SK-N-SH (cell line): ENCODE measurements around the gene CEACAM16. TPM values are rescaled to one million over a fixed set of nuclear protein-coding genes. Genes with fewer than 3 reads are reported as not detected.
"Not testable (repeated sequence)": the region's sequence is repeated elsewhere in the genome, so short reads cannot be mapped to it uniquely, and the experiment has no call there.

Experiments used
- CTCF ChIA-PET: fragments of 300-600, 350-600 bp; formaldehyde crosslinking; extraction: SDS; loops from one replicate; lab custom pipeline; 2021; lab: Yijun Ruan, JAX
- POLR2A ChIA-PET: fragments of 350-600 bp; sonication (Branson Sonifier 250); formaldehyde crosslinking; extraction: SDS; loops from one replicate; lab custom pipeline; 2020; ENCODE audit warnings: antibody characterized with exemption, inconsistent platforms; lab: Yijun Ruan, JAX
- DNase-seq: peaks from one replicate; pipeline ENCODE4 v3.0.0; 2012
- H2AFZ ChIP-seq: fragments of 200-600 bp; sonication (generic); 2 replicates; pipeline ENCODE4 v1.8.1; 2016; ENCODE audit warnings: antibody characterized with exemption, mild to moderate bottlenecking, low read depth
- H3F3A ChIP-seq: fragments of 200-600 bp; sonication (generic); replicated peaks from 2 replicates; pipeline ENCODE3; 2016; ENCODE audit warnings: antibody characterized with exemption, mild to moderate bottlenecking; ENCODE audit not compliant: insufficient read depth
- H3K27ac ChIP-seq, 2 experiments: fragments of 200-500 bp in 1 of 2; fragments of 200-600 bp in 1 of 2; sonication (Bioruptor generic) in 1 of 2; sonication (generic), shearing (Covaris generic) in 1 of 2; 2 replicates each; pipeline versions ENCODE4 v1.5.1 to v1.6.1; 2014 to 2016; ENCODE audit warnings: low read depth in 2 of 2, inconsistent platforms in 1 of 2, low read length in 1 of 2, mild to moderate bottlenecking in 1 of 2, mixed read lengths in 1 of 2
- H3K27me3 ChIP-seq: fragments of 200-600 bp; sonication (generic), shearing (Covaris generic); 2 replicates; pipeline ENCODE4 v1.6.1; 2016; ENCODE audit warnings: mixed run types; ENCODE audit not compliant: insufficient read depth
- H3K36me3 ChIP-seq, 2 experiments: fragments of 200-500 bp in 1 of 2; fragments of 200-600 bp in 1 of 2; sonication (Bioruptor generic) in 1 of 2; sonication (generic) in 1 of 2; replicated peaks in 1 of 2; 2 replicates each; pipeline versions ENCODE3 to v1.5.1; 2014 to 2016; ENCODE audit warnings: low read length in 1 of 2, mild to moderate bottlenecking in 1 of 2; ENCODE audit not compliant: insufficient read depth in 2 of 2, control insufficient read depth in 1 of 2
- H3K4me1 ChIP-seq, 2 experiments: fragments of 200-500 bp in 1 of 2; fragments of 200-600 bp in 1 of 2; sonication (Bioruptor generic) in 1 of 2; sonication (generic), shearing (Covaris generic) in 1 of 2; 2 replicates each; pipeline versions ENCODE4 v1.5.1 to v1.6.1; 2014 to 2016; ENCODE audit warnings: low read depth in 1 of 2, low read length in 1 of 2, mixed run types in 1 of 2; ENCODE audit not compliant: insufficient read depth in 2 of 2, control insufficient read depth in 1 of 2
- H3K4me2 ChIP-seq: fragments of 200-600 bp; sonication (generic), shearing (Covaris generic); 2 replicates; pipeline ENCODE4 v1.6.1; 2017; ENCODE audit warnings: mixed run types
- H3K4me3 ChIP-seq, 2 experiments: fragments of 200-500 bp in 1 of 2; fragments of 200-600 bp in 1 of 2; sonication (Bioruptor generic) in 1 of 2; sonication (generic), shearing (Covaris generic) in 1 of 2; 2 replicates each; pipeline versions ENCODE4 v1.5.1 to v1.8.1; 2014 to 2016; ENCODE audit warnings: low read depth in 2 of 2, inconsistent platforms in 1 of 2, low read length in 1 of 2, mild to moderate bottlenecking in 1 of 2, mixed read lengths in 1 of 2, moderate library complexity in 1 of 2
- H3K79me2 ChIP-seq: fragments of 200-600 bp; sonication (generic); 2 replicates; pipeline ENCODE4 v1.8.1; 2017; ENCODE audit warnings: mild to moderate bottlenecking; ENCODE audit not compliant: insufficient read depth
- H3K9ac ChIP-seq: fragments of 200-600 bp; sonication (generic); 2 replicates; pipeline ENCODE4 v1.6.1; 2017; ENCODE audit warnings: mixed run types
- H3K9me2 ChIP-seq: fragments of 200-600 bp; sonication (generic); 2 replicates; pipeline ENCODE4 v1.6.1; 2017; ENCODE audit warnings: mixed run types
- H3K9me3 ChIP-seq: fragments of 200-600 bp; sonication (generic); 2 replicates; pipeline ENCODE4 v1.6.1; 2017; ENCODE audit warnings: mixed run types, mild to moderate bottlenecking, moderate library complexity
- H4K20me1 ChIP-seq: fragments of 200-600 bp; sonication (generic); 2 replicates; pipeline ENCODE4 v1.6.1; 2017; ENCODE audit warnings: mild to moderate bottlenecking, mixed run types; ENCODE audit not compliant: insufficient read depth
- MAX ChIP-seq: IDR thresholded peaks from 2 replicates; pipeline ENCODE4 v1.4.0; 2012; ENCODE audit warnings: low read depth
- PBX3 ChIP-seq: IDR thresholded peaks from 2 replicates; pipeline ENCODE4; 2012
- TCF12 ChIP-seq: IDR thresholded peaks from 2 replicates; pipeline ENCODE4 v1.4.0; 2012
- WGBS: methylation state at CpG from one replicate; pipeline ENCODE4 v1.1.6; 2017; ENCODE audit warnings: low lambda C conversion rate; 5-methylcytosine and 5-hydroxymethylcytosine counted together
- polyA plus RNA-seq, 3 experiments: library from polyadenylated mRNA; depleted of rRNA; stranded (reverse); fragments of >200 nt; gene quantifications; 2 replicates each; pipeline ENCODE4 v1.2.3, GENCODE V29; 2012
- TF ChIP-seq, protein P1 (sequence below): fragments of 150-350 bp; IDR thresholded peaks from 2 replicates; pipeline ENCODE4 v1.6.1; 2017; ENCODE audit warnings: antibody characterized with exemption, low read length, low read depth, borderline replicate concordance
- TF ChIP-seq, protein P2 (sequence below): fragments of 200-600 bp; sonication (generic); IDR thresholded peaks from 2 replicates; pipeline ENCODE4 v1.6.1; 2017; ENCODE audit warnings: antibody characterized with exemption, mild to moderate bottlenecking, moderate library complexity

The CEACAM16 gene
- polyA plus RNA-seq, 1 of the 3 experiments (the other 2 are of a cell fraction), result not detected

- Histone ChIP-seq H3K36me3 (no peaks in the 10 kb centered on the region), H3K4me1 (peaks cover 0 to 20% of the 10 kb centered on the region in 2 experiments; a peak in 3 of 4 replicates)
- POLR2A ChIA-PET, result interaction anchor here (1.1 to 1.5 kb wide), 2 partner anchors 37 to 55 kb away, joined by 3 read pairs; no protein-coding TSS in a partner anchor
Measured at GRCh38 chr19:44720945-44721344, 22.0 kb downstream of the CEACAM16 start.

GRCh38 chr19:44721369-44721768, 22.4 kb downstream of the CEACAM16 start:
- CTCF ChIA-PET, result interaction anchor here (1.2 to 21.3 kb wide), 7 partner anchors 20 to 150 kb away, joined by 9 to 598 read pairs (median 70); partner anchors contain the start of genes BCAM and CBLC
- H3K27me3 ChIP-seq, H3K27ac ChIP-seq, H3K9me3 ChIP-seq, H3K36me3 ChIP-seq, H3F3A ChIP-seq, DNase-seq, H2AFZ ChIP-seq, H3K9me2 ChIP-seq, H3K4me3 ChIP-seq, H4K20me1 ChIP-seq, H3K79me2 ChIP-seq, H3K9ac ChIP-seq: not testable (repeated sequence)
- WGBS, result 82% methylated on average over 5 of the region's 5 CpGs
- POLR2A ChIA-PET, result interaction anchor here (1.1 to 1.5 kb wide), 2 partner anchors 36 to 55 kb away, joined by 3 read pairs; no protein-coding TSS in a partner anchor
- 0 out of 2 replicates have a peak overlapping the region, but pooled peaks have one; percentile 19 for H3K4me2 ChIP-seq
- H3K4me1 ChIP-seq, result peaks cover 0 to 20% of the 10 kb centered on the region in 2 experiments; a peak in 3 of 4 replicates

More at GRCh38 chr19:44720945-44721344, 22.0 kb downstream of the CEACAM16 start:
- Histone ChIP-seq H4K20me1 (no peaks in the 10 kb centered on the region), H3K4me2 (no peak overlapping the region), H3F3A (peaks cover 4% of the 10 kb centered on the region), H3K9me3 (no peaks in the 10 kb centered on the region), H2AFZ (no peak overlapping the region), H3K27me3 (no peaks in the 10 kb centered on the region), H3K79me2 (no peaks in the 10 kb centered on the region), H3K9me2 (no peaks in the 10 kb centered on the region), H3K27ac (no peak overlapping the region), H3K9ac (no peak overlapping the region), H3K4me3 (no peak overlapping the region)
- WGBS, result 91% methylated on average over 6 of the region's 6 CpGs
- CTCF ChIA-PET, result interaction anchor here (4.9 to 21.3 kb wide), 4 partner anchors 20 to 86 kb away, joined by 57 to 598 read pairs (median 81); partner anchors contain the start of genes BCAM and CBLC
- TF ChIP-seq TCF12 (no peak), MAX (no peak), PBX3 (no peak)
- TF ChIP-seq, protein P1, sequence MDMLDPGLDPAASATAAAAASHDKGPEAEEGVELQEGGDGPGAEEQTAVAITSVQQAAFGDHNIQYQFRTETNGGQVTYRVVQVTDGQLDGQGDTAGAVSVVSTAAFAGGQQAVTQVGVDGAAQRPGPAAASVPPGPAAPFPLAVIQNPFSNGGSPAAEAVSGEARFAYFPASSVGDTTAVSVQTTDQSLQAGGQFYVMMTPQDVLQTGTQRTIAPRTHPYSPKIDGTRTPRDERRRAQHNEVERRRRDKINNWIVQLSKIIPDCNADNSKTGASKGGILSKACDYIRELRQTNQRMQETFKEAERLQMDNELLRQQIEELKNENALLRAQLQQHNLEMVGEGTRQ, result no peak
- TF ChIP-seq, protein P2, sequence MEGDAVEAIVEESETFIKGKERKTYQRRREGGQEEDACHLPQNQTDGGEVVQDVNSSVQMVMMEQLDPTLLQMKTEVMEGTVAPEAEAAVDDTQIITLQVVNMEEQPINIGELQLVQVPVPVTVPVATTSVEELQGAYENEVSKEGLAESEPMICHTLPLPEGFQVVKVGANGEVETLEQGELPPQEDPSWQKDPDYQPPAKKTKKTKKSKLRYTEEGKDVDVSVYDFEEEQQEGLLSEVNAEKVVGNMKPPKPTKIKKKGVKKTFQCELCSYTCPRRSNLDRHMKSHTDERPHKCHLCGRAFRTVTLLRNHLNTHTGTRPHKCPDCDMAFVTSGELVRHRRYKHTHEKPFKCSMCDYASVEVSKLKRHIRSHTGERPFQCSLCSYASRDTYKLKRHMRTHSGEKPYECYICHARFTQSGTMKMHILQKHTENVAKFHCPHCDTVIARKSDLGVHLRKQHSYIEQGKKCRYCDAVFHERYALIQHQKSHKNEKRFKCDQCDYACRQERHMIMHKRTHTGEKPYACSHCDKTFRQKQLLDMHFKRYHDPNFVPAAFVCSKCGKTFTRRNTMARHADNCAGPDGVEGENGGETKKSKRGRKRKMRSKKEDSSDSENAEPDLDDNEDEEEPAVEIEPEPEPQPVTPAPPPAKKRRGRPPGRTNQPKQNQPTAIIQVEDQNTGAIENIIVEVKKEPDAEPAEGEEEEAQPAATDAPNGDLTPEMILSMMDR, result no peak
- DNase-seq, result no peak
